WERI-Rb-1 (cell line): Measurements from ENCODE around the gene GIGYF2.
A peak's percentile ranks its signal among the peaks of the same experiment; 100 is the strongest.
"Not testable (repeated sequence)": the region's sequence is repeated elsewhere in the genome, so short reads cannot be mapped to it uniquely, and the experiment has no call there.

Experiments
- DNase-seq: peaks from one replicate; pipeline ENCODE4 v3.0.0-alpha.2; 2020
- H3K27ac ChIP-seq: fragments of 250-450 bp; sonication (Bioruptor Pico); 2 replicates; pipeline ENCODE4 v1.5.1; 2020; ENCODE audit warnings: mild to moderate bottlenecking, moderate library complexity
- H3K27me3 ChIP-seq: fragments of 250-450 bp; sonication (Bioruptor Pico); 2 replicates; pipeline ENCODE4 v1.5.1; 2021; ENCODE audit warnings: mild to moderate bottlenecking, low read depth, moderate library complexity; ENCODE audit not compliant: insufficient read depth, severe bottlenecking
- H3K36me3 ChIP-seq: fragments of 250-450 bp; sonication (Bioruptor Pico); 2 replicates; pipeline ENCODE4 v1.5.1; 2020; ENCODE audit warnings: mild to moderate bottlenecking, moderate library complexity
- H3K4me3 ChIP-seq: 2 replicates; pipeline ENCODE4 v1.5.1; 2011; ENCODE audit warnings: low read depth, mild to moderate bottlenecking, control low read depth, low read length
- H3K9me3 ChIP-seq: fragments of 250-450 bp; sonication (Bioruptor Pico); 2 replicates; pipeline ENCODE4 v1.5.1; 2021; ENCODE audit warnings: mild to moderate bottlenecking, moderate library complexity; ENCODE audit not compliant: severe bottlenecking
- TF ChIP-seq, protein P1 (sequence below): IDR thresholded peaks from 2 replicates; pipeline ENCODE4 v1.5.1; 2011; ENCODE audit warnings: low read depth, mild to moderate bottlenecking, control low read depth, inconsistent platforms, low read length

Gene GIGYF2

DNA sequence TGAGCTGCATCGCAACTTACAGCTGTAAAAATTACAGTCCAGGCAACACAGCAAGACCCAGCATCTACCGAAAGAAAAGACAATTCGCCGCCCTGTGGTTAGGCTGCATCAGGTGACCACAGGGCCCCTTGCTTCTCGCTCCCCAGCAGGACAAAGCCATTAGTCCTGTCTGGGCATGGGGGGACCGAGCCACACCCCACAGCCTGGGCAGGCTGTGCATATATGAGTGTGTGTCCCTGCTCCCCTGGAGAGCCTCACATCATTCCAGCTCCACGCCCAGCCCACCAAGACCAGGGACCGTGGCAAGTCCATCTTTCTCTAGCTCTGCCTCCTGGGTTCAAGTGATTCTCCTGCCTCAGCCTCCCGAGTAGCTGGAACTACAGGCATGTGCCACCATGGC, 206.9 kb downstream of the GIGYF2 start:
- no peaks in the 10 kb centered on the region for H3K27me3 ChIP-seq
- no peaks in the 10 kb centered on the region for H3K9me3 ChIP-seq
- no peak overlapping the region for H3K4me3 ChIP-seq
- no peaks in the 10 kb centered on the region for H3K36me3 ChIP-seq
- TF ChIP-seq, protein P1, sequence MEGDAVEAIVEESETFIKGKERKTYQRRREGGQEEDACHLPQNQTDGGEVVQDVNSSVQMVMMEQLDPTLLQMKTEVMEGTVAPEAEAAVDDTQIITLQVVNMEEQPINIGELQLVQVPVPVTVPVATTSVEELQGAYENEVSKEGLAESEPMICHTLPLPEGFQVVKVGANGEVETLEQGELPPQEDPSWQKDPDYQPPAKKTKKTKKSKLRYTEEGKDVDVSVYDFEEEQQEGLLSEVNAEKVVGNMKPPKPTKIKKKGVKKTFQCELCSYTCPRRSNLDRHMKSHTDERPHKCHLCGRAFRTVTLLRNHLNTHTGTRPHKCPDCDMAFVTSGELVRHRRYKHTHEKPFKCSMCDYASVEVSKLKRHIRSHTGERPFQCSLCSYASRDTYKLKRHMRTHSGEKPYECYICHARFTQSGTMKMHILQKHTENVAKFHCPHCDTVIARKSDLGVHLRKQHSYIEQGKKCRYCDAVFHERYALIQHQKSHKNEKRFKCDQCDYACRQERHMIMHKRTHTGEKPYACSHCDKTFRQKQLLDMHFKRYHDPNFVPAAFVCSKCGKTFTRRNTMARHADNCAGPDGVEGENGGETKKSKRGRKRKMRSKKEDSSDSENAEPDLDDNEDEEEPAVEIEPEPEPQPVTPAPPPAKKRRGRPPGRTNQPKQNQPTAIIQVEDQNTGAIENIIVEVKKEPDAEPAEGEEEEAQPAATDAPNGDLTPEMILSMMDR, result no peak
- no peak for DNase-seq
- no peak overlapping the region for H3K27ac ChIP-seq

DNA sequence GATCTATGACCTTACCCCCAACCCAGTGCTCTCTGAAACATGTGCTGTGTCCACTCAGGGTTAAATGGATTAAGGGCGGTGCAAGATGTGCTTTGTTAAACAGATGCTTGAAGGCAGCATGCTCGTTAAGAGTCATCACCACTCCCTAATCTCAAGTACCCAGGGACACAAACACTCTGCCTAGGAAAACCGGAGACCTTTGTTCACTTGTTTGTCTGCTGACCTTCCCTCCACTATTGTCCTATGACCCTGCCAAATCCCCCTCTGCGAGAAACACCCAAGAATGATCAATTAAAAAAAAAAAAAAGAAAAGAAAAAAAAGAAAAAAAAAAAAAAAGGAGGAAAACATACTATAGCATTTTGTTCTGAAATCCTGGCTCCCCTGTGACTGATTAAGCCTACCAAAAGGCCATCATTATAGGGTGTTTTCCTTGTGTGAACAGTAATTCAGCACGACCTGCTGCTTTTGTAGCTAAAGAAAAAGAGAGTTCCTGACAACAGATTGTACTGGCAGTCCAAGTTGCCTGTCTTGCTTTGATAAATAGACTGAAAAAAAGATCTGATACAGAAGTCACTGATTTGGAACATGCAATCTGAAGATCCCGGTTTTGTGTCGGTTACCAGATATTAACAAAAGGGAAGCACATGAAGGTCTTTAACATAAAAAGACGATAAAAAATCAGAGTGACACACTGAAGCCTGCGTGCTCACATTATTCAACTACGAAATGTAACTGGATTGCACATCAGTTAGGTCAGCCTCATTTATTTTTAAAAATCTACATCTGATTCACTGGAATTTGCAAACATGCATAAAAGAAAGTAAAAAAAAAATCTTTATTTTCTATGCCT, 210.0 kb downstream of the GIGYF2 start:
- H3K27me3 ChIP-seq, DNase-seq: not testable (repeated sequence)
- H3K27ac ChIP-seq, result peak overlapping the region; percentile 66

DNA sequence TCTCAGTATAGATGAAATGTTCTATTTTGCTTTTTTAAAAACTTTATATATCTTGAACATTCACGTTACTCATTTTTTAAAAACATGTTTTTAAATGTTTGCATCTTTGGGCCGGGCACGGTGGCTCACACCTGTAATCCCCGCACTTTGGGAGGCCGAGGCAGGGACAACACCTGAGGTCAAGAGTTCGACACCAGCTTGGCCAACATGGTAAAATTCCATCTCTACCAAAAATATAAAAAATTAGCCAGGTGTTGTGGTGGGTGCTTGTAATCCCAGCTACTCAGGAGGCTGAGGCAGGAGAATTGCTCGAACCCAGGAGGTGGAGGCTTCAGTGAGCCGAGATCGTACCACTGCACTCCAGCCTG, 210.6 kb downstream of the GIGYF2 start:
- not testable (repeated sequence) for H3K9me3 ChIP-seq, H3K4me3 ChIP-seq, H3K27me3 ChIP-seq, H3K27ac ChIP-seq, H3K36me3 ChIP-seq, DNase-seq

More for the DNA sequence above, 210.0 kb downstream of the GIGYF2 start:
- H3K9me3 ChIP-seq, H3K4me3 ChIP-seq, H3K36me3 ChIP-seq: not testable (repeated sequence)

DNA sequence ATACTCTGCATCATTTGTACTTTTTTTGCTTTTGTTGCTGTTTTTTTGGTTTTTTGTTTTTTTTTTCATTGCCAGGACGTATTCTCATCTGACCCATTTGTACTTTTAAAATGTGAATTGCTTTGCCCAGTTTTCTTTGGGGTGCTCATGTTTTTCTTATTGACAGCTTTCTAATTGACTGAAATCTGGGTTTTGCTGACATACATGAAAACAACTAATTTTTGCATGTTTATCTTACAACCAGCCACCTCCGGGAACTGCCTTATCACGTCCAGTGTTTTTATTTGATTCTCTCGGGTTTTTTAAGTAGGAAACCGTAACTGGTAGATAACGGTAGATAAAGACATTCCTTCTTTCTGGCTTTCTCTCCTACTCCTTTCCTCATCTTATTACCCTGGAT, 211.6 kb downstream of the GIGYF2 start:
- no peaks in the 10 kb centered on the region for H3K36me3 ChIP-seq
- no peaks in the 10 kb centered on the region for H3K9me3 ChIP-seq
- TF ChIP-seq, protein P1, result no peak
- H3K27me3 ChIP-seq, result no peaks in the 10 kb centered on the region
- H3K4me3 ChIP-seq, result no peak overlapping the region
- H3K27ac ChIP-seq, result no peak overlapping the region
- DNase-seq, result no peak
